GM13976 (cell line): ENCODE results near the gene LRPPRC.
A peak's percentile ranks its signal among the peaks of the same experiment; 100 is the strongest.

Experiments used
- DNase-seq: peaks from one replicate; pipeline ENCODE4 v3.0.0; 2012; ENCODE audit warnings: low spot score
- CTCF ChIP-seq: IDR thresholded peaks from 2 replicates; pipeline ENCODE4 v1.5.1; 2012; ENCODE audit warnings: borderline replicate concordance, mild to moderate bottlenecking; ENCODE audit not compliant: insufficient read depth; ENCODE audit errors: extremely low read depth, missing control alignments, control extremely low read depth
- in situ Hi-C: fragments of 300-500 bp; cut with MboI; formaldehyde crosslinking; loops from one replicate; pipeline ENCODE4 v1.12.0; 2022; ENCODE audit warnings: low sequenced_read_pairs, mixed read lengths, inconsistent platforms; ENCODE audit not compliant: unreplicated experiment

Gene LRPPRC

GRCh38 chr2:43845181-43845580, 150.6 kb downstream of the LRPPRC start:
- no peak for DNase-seq
- in situ Hi-C loops: no loop called here
- no peak for TF ChIP-seq CTCF

DNA sequence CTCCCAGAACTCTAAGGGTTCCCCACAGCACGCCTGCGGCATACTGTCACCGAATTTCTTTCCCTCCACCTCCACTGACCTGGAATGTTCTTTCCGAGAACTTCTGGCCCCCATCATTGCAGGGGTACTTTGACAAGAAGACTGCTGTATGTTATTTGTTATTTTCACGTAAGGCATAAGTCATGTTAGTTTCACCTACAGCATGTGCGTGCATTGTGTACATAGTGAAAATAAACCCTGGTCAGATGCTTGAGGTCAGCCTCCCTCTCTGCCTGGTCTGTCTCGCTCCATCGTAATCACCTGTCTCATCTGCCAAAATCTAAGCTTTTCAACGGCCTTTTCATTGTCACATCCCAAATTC, 152.9 kb downstream of the LRPPRC start:
- no peak for TF ChIP-seq CTCF
- DNase-seq: peak; percentile 1
- in situ Hi-C loops: no loop called here

DNA sequence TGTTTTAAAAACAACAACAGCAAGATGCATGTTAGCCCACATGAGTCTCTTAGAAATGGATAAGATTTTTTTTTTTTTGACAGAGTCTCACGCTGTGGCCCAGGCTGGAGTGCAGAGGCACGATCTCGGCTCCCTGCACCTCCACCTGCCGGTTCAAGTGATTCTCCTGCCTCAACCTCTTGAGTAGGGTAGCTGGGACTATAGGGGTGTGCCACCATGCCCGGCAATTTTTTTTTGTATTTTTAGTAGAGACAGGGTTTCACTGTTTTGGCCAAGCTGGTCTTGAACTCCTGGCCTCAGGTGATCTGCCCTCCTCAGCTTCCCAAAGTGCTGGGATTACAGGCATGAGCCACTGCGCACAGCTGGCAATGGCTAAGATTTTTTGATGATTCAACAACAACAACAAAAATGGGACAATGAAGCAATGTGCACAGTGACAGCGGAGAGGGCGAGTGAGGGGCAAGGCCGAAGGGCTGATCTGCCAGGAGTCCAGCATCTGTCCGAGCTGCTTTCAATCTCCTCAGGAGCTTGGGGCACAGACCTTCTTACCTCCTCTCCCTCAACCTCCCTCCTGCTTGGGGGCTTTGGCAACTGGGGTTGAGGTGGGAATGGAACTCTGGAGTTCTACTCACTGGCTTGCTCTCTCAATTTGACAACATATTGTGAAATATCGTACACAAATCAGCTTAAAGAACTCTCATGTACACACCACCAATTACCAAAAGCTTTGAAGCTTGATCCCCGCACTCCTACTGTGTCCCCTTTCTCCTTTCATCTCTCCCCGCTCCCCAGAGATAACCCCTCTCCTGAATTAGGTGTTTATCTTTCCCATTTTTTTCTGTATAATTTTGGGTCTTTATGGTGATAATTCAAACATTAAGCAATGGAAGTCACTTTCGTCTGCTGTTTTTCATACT, 153.6 kb downstream of the LRPPRC start:
- in situ Hi-C loops: no loop called here
- no peak for TF ChIP-seq CTCF
- peak; percentile 1 for DNase-seq

DNA sequence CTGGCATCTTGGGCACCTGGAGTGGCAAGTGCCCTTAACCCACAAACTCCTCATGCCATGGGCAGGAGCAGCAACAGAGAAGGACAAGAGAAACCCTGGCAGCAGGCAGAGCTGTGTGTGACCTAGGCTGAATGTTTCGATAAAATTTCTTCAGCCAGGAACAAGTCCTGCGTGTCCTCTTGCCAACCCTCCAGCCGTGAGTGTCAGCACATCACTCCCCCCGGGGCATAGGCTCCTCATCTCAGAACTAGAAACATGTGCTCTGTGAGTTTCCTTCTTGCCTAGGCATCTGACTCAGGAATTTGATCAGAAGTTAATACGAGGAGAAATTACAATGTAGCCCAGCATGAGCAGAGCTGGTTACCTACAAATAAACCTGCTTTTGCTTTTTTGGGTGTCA, 154.8 kb downstream of the LRPPRC start:
- peak; percentile 2 for DNase-seq
- in situ Hi-C loops: no loop called here

DNA sequence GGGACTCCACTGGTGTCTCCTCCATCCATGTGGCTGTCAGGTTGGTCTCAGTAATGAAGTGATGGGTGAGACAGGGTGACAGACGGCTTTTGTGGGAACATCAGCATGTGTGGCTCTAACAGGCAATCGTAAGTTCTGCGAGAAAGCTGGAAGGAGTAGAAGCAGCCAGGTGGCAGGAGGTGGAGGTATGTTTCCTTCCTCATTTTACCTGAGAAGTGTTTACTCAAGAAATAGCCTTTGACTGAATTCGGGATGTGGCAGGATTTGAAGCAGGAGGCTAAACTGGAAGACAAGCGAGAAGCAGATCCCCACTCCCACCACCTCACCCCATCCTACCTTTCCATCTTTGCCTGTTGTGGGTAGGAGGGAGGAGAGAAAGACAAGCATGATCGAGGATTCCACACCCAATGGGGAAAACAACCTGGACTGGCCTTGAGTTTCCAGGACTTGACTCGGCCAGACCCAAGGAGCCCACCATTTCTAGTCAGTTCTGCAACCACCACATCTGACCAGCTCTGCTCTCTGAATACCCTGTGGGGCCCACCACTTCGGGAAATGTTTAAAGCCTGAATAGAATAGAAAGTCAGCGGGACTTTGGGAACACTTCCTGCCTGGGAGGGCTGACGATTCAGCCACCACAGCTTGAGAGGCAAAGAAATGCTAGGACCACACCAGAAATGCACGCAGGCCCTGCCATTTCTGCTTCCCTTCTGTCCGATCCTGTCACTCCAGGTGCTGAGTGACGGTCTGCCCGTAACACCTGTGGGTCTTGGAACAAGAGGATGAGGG, 155.8 kb downstream of the LRPPRC start:
- DNase-seq: peak; percentile 8
- TF ChIP-seq CTCF: no peak
- in situ Hi-C loops: no loop called here

More for the DNA sequence above, 154.8 kb downstream of the LRPPRC start:
- TF ChIP-seq CTCF: no peak

GRCh38 chr2:43838560-43839267, 157.1 kb downstream of the LRPPRC start, which contains the start of the genes ABCG5 and ABCG8:
Gene ABCG5 (minus strand): TSS chr2:43838839. CDS start chr2:43838679, 160 bp downstream.
Gene ABCG8 (plus strand): TSS chr2:43838971. CDS start chr2:43839054, 83 bp downstream.
- TF ChIP-seq CTCF: no peak
- in situ Hi-C loops: no loop called here
- peak; percentile 15 for DNase-seq
